ENCODE measurements around the gene GSK3A. TPM values are rescaled to one million over a fixed set of nuclear protein-coding genes. Genes with fewer than 3 reads are reported as not detected.

GSK3A gene
- total and polyA plus RNA-seq, 2 of the 8 experiments (the other 6 are each of a cell fraction or from before 2014, with no cell fraction given), result 55.3 to 84.0 TPM

DNA sequence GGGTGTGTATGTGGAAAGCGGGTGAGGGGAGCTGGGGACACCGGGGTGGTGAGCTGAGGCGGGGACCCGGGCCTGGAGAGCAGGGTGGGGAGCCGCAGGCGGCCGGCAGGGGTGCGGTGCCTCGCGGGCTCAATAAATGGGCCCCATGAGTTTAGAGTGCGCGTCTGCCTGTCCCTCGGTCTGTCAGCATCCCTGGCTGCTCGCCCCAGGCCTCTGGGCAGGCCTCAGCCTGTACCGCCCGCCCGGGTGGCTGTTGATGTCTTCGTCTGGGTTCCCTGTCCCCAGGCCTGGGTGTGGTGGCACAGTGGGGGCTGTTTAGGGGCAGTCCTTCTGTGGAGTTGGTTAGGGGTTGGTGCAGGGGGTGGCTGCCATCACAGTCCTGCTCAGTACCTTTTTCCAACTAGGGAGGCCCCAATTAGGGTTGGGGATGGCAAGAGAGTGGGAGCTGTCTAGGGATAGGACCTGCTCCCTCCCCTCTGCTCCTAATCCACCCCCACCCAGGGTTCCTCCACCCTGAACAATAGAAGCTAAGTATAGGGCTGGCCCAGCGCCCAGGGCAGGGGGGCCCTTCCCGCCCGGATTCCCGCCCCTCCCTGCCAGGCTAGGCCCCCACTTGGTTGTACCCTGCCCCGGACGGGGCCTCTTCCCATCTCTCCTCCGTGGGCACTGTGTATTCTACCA is 38.9 kb upstream of the GSK3A start (continued):
- TF ChIP-seq CBX8 (IDR thresholded peaks at IDR 0.05; ENCODE audit: borderline replicate concordance, low read depth, low read length) (no peak), POLR2AphosphoS5 (IDR thresholded peaks at IDR 0.05; ENCODE audit: low read depth, low read length) (no peak), JUN (IDR thresholded peaks at IDR 0.05; ENCODE audit: low read depth, low read length) (no peak), BACH1 (IDR thresholded peaks at IDR 0.05; ENCODE audit: low read length) (no peak), FOSL1 (IDR thresholded peaks at IDR 0.05; ENCODE audit: insufficient read depth, low read depth, low read length) (no peak), BCL11A (IDR thresholded peaks at IDR 0.05; ENCODE audit: low read depth in 2 of 2, low read length in 2 of 2) (no peak), SIX5 (IDR thresholded peaks at IDR 0.05; ENCODE audit: low read depth, low read length) (no peak), EZH2 (IDR thresholded peaks at IDR 0.05; ENCODE audit: low read depth, low read length, severe bottlenecking) (no peak), CEBPB (IDR thresholded peaks at IDR 0.05; ENCODE audit: low read depth, low read length) (no peak)
